ENCODE results near the gene MED9.

- TF ChIP-seq ZBTB44 (tag by site-specific recombination; IDR thresholded peaks at IDR 0.05): no peak
- no peak for TF ChIP-seq CTCF (tag by site-specific recombination; IDR thresholded peaks at IDR 0.05)
- TF ChIP-seq ZBTB6 (tag by site-specific recombination; IDR thresholded peaks at IDR 0.05): no peak
- TF ChIP-seq ZNF549 (tag by site-specific recombination; IDR thresholded peaks at IDR 0.05): no peak
- no peak for TF ChIP-seq ZNF449 (tag by site-specific recombination; IDR thresholded peaks at IDR 0.05)
- TF ChIP-seq ZBTB21 (tag by site-specific recombination; IDR thresholded peaks at IDR 0.05): no peak
- TF ChIP-seq ZNF639 (tag by site-specific recombination; IDR thresholded peaks at IDR 0.05): no peak
These were observed 47.1 kb downstream of the MED9 start for GRCh38 chr17:17523731-17524490.
